Activated gamma-delta T cell treated with Interleukin-2 at 50 U/mL for 16 hours (primary cell): ENCODE measurements around the gene ZNF292.
"Not testable (repeated sequence)": the region's sequence is repeated elsewhere in the genome, so short reads cannot be mapped to it uniquely, and the experiment has no call there.

Source experiments
- DNase-seq: peaks from one replicate; pipeline ENCODE4 v3.0.0-alpha.2; 2020

The ZNF292 gene

GRCh38 chr6:87281426-87281825, 126.1 kb downstream of the ZNF292 start:
- no peak for DNase-seq

GRCh38 chr6:87282743-87283142, 127.4 kb downstream of the ZNF292 start:
- DNase-seq = no peak

- DNase-seq = no peak
These were observed 128.1 kb downstream of the ZNF292 start for GRCh38 chr6:87283461-87283860.

GRCh38 chr6:87287251-87287650, 131.9 kb downstream of the ZNF292 start:
- DNase-seq = no peak

GRCh38 chr6:87289571-87289970, 134.2 kb downstream of the ZNF292 start:
- DNase-seq = no peak

- DNase-seq = no peak
These were observed 136.5 kb downstream of the ZNF292 start for GRCh38 chr6:87291883-87292282.

GRCh38 chr6:87293526-87293925, 138.2 kb downstream of the ZNF292 start:
- DNase-seq = no peak

- DNase-seq = no peak
These were observed 141.8 kb downstream of the ZNF292 start for GRCh38 chr6:87297119-87297518.

- DNase-seq = not testable (repeated sequence)
These were observed 145.9 kb downstream of the ZNF292 start for GRCh38 chr6:87301277-87301676.

GRCh38 chr6:87308970-87309369, 153.6 kb downstream of the ZNF292 start:
- no peak for DNase-seq

GRCh38 chr6:87312860-87313259, 157.5 kb downstream of the ZNF292 start:
- no peak for DNase-seq
